ENCODE data around the gene NUP43. TPM values are rescaled to one million over a fixed set of nuclear protein-coding genes. Genes with fewer than 3 reads are reported as not detected.
"Not testable (repeated sequence)": the region's sequence is repeated elsewhere in the genome, so short reads cannot be mapped to it uniquely, and the experiment has no call there.

Gene NUP43
- total RNA-seq, 1 experiment from 2014 or later, result 79.1 TPM

DNA sequence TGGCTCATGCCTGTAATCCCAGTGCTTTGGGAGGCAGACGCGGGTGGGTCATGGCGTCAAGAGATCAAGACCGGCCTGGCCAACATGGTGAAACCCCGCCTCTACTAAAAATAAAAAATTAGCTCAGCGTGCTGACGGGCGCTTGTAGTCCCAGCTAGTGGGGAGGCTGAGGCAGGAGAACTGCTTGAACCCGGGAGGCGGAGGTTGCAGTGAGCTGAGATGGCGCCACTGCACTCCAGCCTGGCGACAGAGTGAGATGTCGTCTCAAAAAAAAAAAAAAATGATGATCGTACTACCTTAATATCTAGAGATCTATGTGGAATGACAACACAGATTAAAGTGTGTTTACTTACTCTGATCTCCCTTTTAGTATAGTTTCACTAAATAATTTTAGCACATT lies 64.5 kb downstream of the NUP43 start:
- ATAC-seq; DNase-seq (ENCODE audit: low spot score); H3K4me3 Mint-ChIP-seq; H3K4me1 Mint-ChIP-seq; H3K9me3 Mint-ChIP-seq; H3K27me3 Mint-ChIP-seq (ENCODE audit: low read depth); POLR2A ChIA-PET; CTCF ChIA-PET; H3K27ac Mint-ChIP-seq: not testable (repeated sequence)
- peaks cover 33% of the 10 kb centered on the region for H3K36me3 Mint-ChIP-seq

DNA sequence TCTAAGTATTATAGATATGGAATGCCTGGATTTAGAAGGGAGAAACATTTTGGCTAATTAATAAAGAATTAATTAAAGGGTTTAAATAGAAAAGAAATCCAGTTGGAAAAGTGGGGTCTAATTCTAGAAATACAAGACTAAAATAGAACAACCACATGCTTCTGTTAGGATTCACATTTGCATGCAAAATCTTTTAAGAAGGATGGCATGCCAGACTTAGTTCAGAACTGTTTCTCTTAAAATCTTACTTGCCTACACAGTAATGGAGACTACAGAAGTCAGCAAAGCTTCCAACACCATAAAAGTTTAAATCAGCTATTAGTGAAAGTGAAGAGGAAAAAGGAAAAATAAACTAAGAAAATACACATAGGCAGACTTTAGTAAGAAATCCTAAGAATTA lies 65.1 kb downstream of the NUP43 start:
- ChIA-PET POLR2A (no interaction called here), CTCF (no interaction called here)
- Mint-ChIP-seq H3K27ac (no peak overlapping the region), H3K27me3 (ENCODE audit: low read depth) (no peaks in the 10 kb centered on the region), H3K4me3 (no peak overlapping the region), H3K36me3 (peaks cover 39% of the 10 kb centered on the region), H3K4me1 (peaks cover under 1% of the 10 kb centered on the region; the same call in 1 of the 2 replicates), H3K9me3 (no peaks in the 10 kb centered on the region)
- TF ChIP-seq, protein P1, sequence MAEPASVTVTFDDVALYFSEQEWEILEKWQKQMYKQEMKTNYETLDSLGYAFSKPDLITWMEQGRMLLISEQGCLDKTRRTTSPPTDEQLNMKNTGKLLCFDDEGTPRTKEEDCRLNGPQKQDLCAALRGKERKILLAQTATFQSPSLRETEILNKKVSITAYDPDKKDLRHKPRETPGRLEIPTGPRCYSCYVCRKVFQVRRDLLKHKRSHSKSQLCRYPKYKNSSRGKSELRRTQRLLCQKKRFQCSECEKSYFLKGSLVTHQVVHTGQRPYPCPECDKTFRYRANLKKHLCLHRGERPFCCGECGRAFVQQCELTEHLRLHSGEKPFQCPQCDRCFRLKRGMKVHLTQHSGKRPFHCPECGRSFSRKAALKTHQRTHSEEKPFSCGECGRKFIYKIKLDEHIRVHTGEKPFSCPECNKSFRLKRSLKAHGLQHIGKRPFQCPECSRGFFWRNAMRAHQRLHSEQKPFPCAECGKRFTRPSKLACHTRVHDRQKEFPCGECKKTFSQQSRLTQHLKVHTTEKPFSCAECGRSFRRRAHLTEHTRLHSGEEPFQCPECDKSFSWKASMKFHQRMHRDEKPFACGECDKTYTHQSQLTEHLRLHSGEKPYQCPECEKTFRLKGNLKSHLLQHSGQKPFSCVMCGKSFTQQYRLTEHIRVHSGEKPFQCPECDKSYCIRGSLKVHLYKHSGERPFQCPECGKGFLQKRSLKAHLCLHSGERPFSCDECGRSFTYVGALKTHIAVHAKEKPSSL (CRISPR knock-in tag; conservative IDR thresholded peaks at IDR 0.05), result no peak
- TF ChIP-seq PRRX2 (CRISPR knock-in tag; IDR thresholded peaks at IDR 0.05) (no peak), NR2C2 (CRISPR knock-in tag; IDR thresholded peaks at IDR 0.05) (no peak), ZNF512 (CRISPR knock-in tag; IDR thresholded peaks at IDR 0.05; ENCODE audit: borderline replicate concordance) (no peak), ZNF232 (CRISPR knock-in tag; IDR thresholded peaks at IDR 0.05) (no peak)
- TF ChIP-seq, protein P2, sequence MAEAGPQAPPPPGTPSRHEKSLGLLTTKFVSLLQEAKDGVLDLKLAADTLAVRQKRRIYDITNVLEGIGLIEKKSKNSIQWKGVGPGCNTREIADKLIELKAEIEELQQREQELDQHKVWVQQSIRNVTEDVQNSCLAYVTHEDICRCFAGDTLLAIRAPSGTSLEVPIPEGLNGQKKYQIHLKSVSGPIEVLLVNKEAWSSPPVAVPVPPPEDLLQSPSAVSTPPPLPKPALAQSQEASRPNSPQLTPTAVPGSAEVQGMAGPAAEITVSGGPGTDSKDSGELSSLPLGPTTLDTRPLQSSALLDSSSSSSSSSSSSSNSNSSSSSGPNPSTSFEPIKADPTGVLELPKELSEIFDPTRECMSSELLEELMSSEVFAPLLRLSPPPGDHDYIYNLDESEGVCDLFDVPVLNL (CRISPR knock-in tag; IDR thresholded peaks at IDR 0.05; ENCODE audit: borderline replicate concordance, low read depth), result no peak
- TF ChIP-seq, protein P3, sequence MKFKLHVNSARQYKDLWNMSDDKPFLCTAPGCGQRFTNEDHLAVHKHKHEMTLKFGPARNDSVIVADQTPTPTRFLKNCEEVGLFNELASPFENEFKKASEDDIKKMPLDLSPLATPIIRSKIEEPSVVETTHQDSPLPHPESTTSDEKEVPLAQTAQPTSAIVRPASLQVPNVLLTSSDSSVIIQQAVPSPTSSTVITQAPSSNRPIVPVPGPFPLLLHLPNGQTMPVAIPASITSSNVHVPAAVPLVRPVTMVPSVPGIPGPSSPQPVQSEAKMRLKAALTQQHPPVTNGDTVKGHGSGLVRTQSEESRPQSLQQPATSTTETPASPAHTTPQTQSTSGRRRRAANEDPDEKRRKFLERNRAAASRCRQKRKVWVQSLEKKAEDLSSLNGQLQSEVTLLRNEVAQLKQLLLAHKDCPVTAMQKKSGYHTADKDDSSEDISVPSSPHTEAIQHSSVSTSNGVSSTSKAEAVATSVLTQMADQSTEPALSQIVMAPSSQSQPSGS (CRISPR knock-in tag; IDR thresholded peaks at IDR 0.05; ENCODE audit: borderline replicate concordance, low read depth), result no peak
- DNase-seq (ENCODE audit: low spot score), result no peak
- no peak for ATAC-seq

DNA sequence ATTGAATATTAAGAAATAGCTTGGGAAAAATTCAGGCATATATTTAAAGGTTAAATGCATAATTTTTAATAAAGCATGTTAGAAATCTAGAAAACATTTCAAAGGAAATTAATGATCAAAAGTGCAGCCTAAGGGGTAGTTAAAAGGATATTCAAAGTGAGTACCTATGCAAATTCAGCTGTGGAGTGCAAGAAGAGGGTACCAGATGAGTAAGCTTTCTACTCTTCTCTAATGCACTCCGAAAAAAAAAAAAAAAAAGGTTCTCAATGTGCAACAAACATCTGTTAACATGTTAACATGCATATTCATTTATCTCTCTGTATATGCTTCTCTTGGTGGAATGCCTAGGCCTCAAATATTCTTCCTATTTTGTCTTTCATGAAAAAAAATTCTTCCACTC lies 65.8 kb downstream of the NUP43 start:
- H3K27ac Mint-ChIP-seq, result no peak overlapping the region
- ATAC-seq (no peak), DNase-seq (ENCODE audit: low spot score) (no peak)
- no peaks in the 10 kb centered on the region; the same call in 1 of the 2 replicates for H3K4me1 Mint-ChIP-seq
- no peak overlapping the region for H3K4me3 Mint-ChIP-seq
- POLR2A ChIA-PET, result no interaction called here
- no peaks in the 10 kb centered on the region for H3K27me3 Mint-ChIP-seq (ENCODE audit: low read depth)
- H3K36me3 Mint-ChIP-seq, result peaks cover 41% of the 10 kb centered on the region
- CTCF ChIA-PET, result no interaction called here
- TF ChIP-seq ZNF532 (CRISPR knock-in tag; IDR thresholded peaks at IDR 0.05; ENCODE audit: borderline replicate concordance) (no peak), ZBTB43 (CRISPR knock-in tag; IDR thresholded peaks at IDR 0.05) (no peak), NFATC4 (CRISPR knock-in tag; IDR thresholded peaks at IDR 0.05) (no peak), FOXK1 (CRISPR knock-in tag; IDR thresholded peaks at IDR 0.05) (no peak), PRRX2 (CRISPR knock-in tag; IDR thresholded peaks at IDR 0.05) (no peak), CREM (CRISPR knock-in tag; IDR thresholded peaks at IDR 0.05) (no peak), ZNF396 (CRISPR knock-in tag; IDR thresholded peaks at IDR 0.05; ENCODE audit: borderline replicate concordance) (no peak), MAX (CRISPR knock-in tag; IDR thresholded peaks at IDR 0.05) (no peak)
- no peaks in the 10 kb centered on the region for H3K9me3 Mint-ChIP-seq
